Astrocyte (in vitro differentiated cells and primary cell): ENCODE results near the gene APBA2.

Source experiments
- EZH2 ChIP-seq: IDR thresholded peaks from 2 replicates; pipeline ENCODE4 v1.6.1; 2012; ENCODE audit warnings: mild to moderate bottlenecking, low read length, inconsistent platforms; ENCODE audit not compliant: insufficient read depth
- TF ChIP-seq, protein P1 (sequence below): IDR thresholded peaks from 2 replicates; pipeline ENCODE4 v1.5.1; 2011; ENCODE audit warnings: low read depth, mild to moderate bottlenecking, inconsistent platforms, low read length, moderate library complexity; ENCODE audit not compliant: insufficient read depth

GRCh38 chr15:28868744-28869345 lies 16.9 kb upstream of the APBA2 start:
- TF ChIP-seq, protein P1, sequence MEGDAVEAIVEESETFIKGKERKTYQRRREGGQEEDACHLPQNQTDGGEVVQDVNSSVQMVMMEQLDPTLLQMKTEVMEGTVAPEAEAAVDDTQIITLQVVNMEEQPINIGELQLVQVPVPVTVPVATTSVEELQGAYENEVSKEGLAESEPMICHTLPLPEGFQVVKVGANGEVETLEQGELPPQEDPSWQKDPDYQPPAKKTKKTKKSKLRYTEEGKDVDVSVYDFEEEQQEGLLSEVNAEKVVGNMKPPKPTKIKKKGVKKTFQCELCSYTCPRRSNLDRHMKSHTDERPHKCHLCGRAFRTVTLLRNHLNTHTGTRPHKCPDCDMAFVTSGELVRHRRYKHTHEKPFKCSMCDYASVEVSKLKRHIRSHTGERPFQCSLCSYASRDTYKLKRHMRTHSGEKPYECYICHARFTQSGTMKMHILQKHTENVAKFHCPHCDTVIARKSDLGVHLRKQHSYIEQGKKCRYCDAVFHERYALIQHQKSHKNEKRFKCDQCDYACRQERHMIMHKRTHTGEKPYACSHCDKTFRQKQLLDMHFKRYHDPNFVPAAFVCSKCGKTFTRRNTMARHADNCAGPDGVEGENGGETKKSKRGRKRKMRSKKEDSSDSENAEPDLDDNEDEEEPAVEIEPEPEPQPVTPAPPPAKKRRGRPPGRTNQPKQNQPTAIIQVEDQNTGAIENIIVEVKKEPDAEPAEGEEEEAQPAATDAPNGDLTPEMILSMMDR, result no peak
- no peak for TF ChIP-seq EZH2
